ENCODE data around the gene CDCA3.
"Not testable (repeated sequence)": the region's sequence is repeated elsewhere in the genome, so short reads cannot be mapped to it uniquely, and the experiment has no call there.

CDCA3 gene

DNA sequence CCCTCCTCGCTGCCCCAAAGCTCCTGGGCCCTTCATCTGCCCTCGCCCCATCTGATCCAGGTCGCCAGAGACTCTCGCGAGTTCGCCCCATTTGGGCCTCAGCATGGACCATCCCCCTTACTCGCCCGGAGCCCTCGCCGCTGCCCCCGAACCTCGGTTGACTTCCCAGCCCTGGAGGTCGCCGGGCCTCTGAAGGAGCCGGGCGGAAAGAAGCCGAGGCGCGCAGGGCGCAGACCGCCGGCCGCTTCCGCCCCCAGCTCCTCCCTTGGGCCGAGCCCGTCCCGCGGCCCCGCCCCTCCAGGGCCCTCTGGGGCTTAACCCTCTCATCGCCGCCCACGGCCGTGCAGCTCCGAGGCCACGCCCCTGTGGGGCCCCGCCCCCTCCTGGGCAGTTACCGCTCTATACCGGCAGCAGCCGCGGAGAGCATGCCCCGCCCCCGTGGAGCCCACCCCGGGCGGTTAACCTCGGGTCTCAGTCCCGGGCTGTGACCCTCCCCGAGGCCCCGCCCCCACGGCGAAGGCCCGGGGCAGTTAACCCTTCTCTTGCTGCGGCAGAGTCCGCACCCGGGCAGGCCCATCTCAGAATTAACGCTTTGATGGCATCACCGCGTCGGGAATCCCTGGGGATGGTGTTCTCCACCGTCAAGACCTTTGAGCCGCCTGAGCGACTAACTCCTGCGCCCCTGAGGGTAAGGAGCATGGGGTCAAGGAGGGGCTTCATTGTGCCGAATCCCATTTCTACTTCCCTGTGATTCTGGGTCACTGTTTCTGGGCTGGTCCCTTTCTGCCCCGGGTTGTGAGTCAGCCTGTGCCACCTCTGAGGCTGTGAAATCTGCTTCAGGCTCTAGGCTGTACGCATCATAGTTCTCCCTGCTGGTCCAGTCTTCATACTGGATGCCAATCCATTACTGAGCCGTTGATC is 22.3 kb upstream of the CDCA3 start, which contains the start of gene SPSB2:
SPSB2 (minus strand) TSS at position 210 of the 921 bp plus-strand sequence. CDS start 402 bp downstream, outside the sequence.
- in situ Hi-C loops (cut with MboI; ENCODE audit: low pct_unique_long_range_greater_than_20kb, low sequenced_read_pairs): no loop called here
- peak; percentile 96 for DNase-seq

GRCh38 chr12:6872073-6873048 is 21.3 kb upstream of the CDCA3 start:
- in situ Hi-C loops (cut with MboI; ENCODE audit: low pct_unique_long_range_greater_than_20kb, low sequenced_read_pairs): no loop called here
- DNase-seq: peak; percentile 90

DNA sequence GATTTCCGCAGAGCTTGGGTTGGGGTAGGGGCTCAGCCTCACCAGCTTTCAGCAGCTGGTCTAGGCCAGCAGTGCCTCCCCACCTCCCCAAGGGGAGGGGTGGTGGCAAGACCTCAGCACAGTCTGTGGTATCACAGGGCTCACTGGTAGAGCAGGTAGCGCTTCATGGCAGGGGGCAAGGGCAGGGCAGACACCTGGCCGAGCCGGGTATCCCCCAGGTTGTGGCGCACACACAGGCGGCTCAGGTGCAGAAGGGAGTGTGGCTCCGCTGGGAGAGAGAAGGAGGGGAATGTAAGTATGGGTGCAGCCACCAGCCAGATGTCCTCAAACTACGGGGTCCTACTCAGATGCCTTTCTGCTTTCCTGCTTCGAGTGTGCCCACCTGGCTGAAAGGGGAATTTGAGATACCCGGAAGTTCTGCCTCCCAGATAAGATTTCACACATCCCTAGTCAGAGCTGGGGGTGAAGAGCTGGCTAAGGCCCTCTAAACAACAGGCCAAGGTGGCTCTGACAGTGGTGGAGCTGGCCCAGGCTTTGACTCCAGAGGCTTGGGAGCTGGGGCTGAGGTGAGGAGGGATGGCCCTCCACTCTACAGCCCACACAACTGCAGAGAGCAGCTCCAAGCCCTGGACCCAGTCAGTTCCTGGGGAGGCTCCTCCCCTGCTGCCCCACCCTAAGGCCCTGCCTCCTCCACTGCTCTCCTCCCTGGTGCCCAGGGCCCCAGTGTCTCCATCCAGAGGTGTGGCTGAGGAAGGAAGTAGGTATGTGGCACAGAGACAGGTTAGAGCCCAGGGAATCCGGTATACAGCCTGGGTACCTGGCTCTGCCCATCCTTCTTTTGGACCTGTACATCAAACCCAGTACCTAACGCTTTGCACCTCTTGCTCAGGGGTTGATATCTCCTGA is 20.2 kb upstream of the CDCA3 start:
- in situ Hi-C loops (cut with MboI; ENCODE audit: low pct_unique_long_range_greater_than_20kb, low sequenced_read_pairs): no loop called here
- DNase-seq: peak; percentile 53

- in situ Hi-C loops (cut with MboI; ENCODE audit: low pct_unique_long_range_greater_than_20kb, low sequenced_read_pairs); DNase-seq: not testable (repeated sequence)
These were observed 19.2 kb upstream of the CDCA3 start for GRCh38 chr12:6870304-6870703.

- in situ Hi-C loops (cut with MboI; ENCODE audit: low pct_unique_long_range_greater_than_20kb, low sequenced_read_pairs): no loop called here
- peak; percentile 90 for DNase-seq
These were observed 18.2 kb upstream of the CDCA3 start for GRCh38 chr12:6869049-6870021.

- in situ Hi-C loops (cut with MboI; ENCODE audit: low pct_unique_long_range_greater_than_20kb, low sequenced_read_pairs): no loop called here
- no peak for DNase-seq
These were observed 17.3 kb upstream of the CDCA3 start for GRCh38 chr12:6868211-6869048.

DNA sequence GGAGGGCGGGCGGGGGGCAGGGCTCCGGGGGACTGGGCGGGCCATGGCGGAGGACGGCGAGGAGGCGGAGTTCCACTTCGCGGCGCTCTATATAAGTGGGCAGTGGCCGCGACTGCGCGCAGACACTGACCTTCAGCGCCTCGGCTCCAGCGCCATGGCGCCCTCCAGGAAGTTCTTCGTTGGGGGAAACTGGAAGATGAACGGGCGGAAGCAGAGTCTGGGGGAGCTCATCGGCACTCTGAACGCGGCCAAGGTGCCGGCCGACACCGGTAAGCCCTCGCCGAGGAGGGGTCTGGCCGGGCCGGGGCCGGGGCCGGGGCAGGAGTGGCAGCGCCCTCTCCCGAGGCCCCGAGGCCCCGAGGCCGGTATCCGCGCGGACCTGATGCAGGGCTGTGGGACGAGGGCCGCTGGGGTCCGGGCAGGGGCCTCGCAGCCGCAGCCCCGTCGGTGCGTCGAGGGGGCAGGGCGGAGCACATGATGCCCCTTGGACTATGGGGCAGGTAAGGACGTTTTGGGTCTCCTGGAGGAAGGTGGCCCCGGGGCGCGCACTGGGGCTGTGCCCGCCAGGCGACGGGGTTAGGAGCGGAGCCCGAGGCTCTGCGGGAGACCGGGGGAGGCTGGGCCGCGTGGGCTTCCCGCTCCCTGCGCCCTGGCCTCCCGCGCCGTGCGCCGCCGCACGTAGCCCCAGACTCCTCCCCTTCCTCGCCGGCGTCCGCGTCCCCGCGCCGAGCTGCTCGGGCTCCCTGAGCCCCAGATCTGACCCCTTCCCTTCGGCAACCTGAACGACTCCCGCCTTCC is 16.5 kb upstream of the CDCA3 start, which contains the start of gene TPI1:
TPI1 (plus strand) TSS at position 119 of the 798 bp plus-strand sequence; CDS start at position 155, 36 bp downstream.
- in situ Hi-C loops (cut with MboI; ENCODE audit: low pct_unique_long_range_greater_than_20kb, low sequenced_read_pairs): no loop called here
- DNase-seq: peak; percentile 78

DNA sequence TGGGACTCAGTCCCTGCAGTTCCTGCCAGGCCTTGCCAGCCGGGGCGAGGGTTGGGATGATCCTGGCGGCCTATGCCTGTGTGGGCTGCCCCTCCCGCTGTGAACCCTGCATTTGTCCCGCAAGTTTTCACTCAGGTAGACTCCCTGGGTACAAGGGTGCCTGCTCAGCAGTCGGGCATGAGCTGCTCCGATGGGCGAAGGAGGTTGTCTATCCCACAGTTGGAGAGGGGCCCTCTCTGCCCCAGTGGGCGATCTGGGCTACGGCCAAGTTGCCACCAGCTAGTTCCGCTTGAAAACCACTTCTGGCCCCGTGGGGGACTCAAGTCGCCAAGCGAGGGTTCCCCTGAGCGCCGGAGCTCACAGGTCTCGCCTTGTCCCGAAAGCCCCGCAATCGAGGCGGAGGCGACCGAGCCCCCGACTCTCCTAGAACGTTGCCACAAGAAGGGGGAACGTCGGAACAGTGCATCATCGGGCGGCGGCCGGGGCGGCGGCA is 15.9 kb upstream of the CDCA3 start:
- in situ Hi-C loops (cut with MboI; ENCODE audit: low pct_unique_long_range_greater_than_20kb, low sequenced_read_pairs): no loop called here
- peak; percentile 61 for DNase-seq

DNA sequence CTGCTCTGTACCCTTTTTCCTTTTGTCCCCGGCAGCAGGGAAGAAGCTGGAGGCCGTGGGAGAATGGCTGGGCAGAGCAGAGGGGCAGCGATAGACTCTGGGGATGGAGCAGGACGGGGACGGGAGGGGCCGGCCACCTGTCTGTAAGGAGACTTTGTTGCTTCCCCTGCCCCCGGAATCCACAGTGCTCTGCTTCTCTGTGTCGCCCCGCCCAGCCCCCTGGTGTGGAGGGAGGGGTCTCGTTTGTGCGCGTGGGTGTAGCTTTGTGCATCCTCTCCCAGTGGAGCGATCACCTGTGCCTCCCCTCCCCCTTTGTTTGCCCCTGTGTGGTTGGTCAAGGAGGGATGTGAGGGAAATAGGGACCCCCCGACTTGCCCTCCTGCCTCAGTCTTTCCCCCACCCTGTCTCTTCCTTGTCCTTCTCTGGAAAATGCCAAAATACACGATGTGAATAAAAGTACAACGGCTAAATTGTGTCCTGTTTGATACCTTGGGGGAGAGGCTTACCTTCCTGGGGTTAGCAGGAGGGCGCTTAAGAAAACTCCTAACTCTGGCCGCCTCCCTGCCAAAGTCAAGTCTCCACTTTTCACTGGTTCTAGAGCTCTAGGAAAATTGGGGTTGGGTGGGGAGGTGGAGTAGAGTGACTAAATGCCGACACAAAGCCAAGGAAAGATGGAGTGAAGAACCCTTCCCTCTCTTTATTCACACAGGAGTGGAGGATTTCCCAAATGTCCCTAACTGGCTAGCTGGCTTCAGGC is 15.3 kb upstream of the CDCA3 start:
- DNase-seq: no peak
- in situ Hi-C loops (cut with MboI; ENCODE audit: low pct_unique_long_range_greater_than_20kb, low sequenced_read_pairs): no loop called here

DNA sequence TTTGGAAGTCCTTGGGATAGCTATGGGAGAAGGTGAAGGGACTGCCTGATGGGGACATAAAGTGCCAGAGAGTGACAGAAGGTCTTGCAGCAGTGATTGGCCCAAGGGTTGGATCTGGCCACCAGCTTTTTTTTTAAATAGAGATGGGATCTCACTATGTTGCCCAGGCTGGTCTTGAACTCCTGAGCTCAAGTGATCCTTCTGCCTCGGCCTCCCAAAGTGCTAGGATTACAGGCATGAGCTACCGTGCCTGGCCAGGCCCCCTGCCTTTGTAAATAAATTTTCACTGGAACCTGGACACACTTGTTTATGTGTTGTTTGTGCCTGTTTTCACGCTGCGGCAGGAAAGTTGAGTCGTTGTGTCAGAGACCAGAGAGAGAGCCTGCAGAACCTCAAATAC is 14.2 kb upstream of the CDCA3 start:
- in situ Hi-C loops (cut with MboI; ENCODE audit: low pct_unique_long_range_greater_than_20kb, low sequenced_read_pairs); DNase-seq: not testable (repeated sequence)

GRCh38 chr12:6863586-6864321 is 12.7 kb upstream of the CDCA3 start:
- in situ Hi-C loops (cut with MboI; ENCODE audit: low pct_unique_long_range_greater_than_20kb, low sequenced_read_pairs): no loop called here
- DNase-seq: no peak

- no peak for DNase-seq
- in situ Hi-C loops (cut with MboI; ENCODE audit: low pct_unique_long_range_greater_than_20kb, low sequenced_read_pairs): no loop called here
These were observed 11.9 kb upstream of the CDCA3 start for GRCh38 chr12:6863033-6863432.

- no peak for DNase-seq
- in situ Hi-C loops (cut with MboI; ENCODE audit: low pct_unique_long_range_greater_than_20kb, low sequenced_read_pairs): no loop called here
These were observed 10.3 kb upstream of the CDCA3 start for GRCh38 chr12:6861391-6861790.

- in situ Hi-C loops (cut with MboI; ENCODE audit: low pct_unique_long_range_greater_than_20kb, low sequenced_read_pairs): no loop called here
- no peak for DNase-seq
These were observed 9.9 kb upstream of the CDCA3 start for GRCh38 chr12:6860942-6861341.

Measured in KBM-7 (cell line).